DOHH2 (cell line): Measurements from ENCODE around the gene REXO1.

Source experiments
- H3F3A ChIP-seq: fragments of 200-600 bp; sonication (generic), shearing (Covaris generic); 2 replicates; pipeline ENCODE4 v1.6.0; 2016; ENCODE audit warnings: antibody characterized with exemption, mild to moderate bottlenecking; ENCODE audit not compliant: control insufficient read depth, insufficient read depth
- H3K27ac ChIP-seq: fragments of 200-600 bp; sonication (generic); 2 replicates; pipeline ENCODE4 v1.5.1; 2014; ENCODE audit warnings: low read depth, mild to moderate bottlenecking, low read length, moderate library complexity
- H3K27me3 ChIP-seq: fragments of 200-600 bp; sonication (generic); 2 replicates; pipeline ENCODE4 v1.6.1; 2014; ENCODE audit warnings: mild to moderate bottlenecking, low read length, mixed read lengths; ENCODE audit not compliant: control insufficient read depth
- H3K36me3 ChIP-seq: fragments of 200-600 bp; sonication (generic); 2 replicates; pipeline ENCODE4 v1.6.1; 2014; ENCODE audit warnings: mild to moderate bottlenecking, low read length, moderate library complexity, mixed read lengths; ENCODE audit not compliant: control insufficient read depth
- H3K4me1 ChIP-seq: fragments of 200-600 bp; sonication (generic); 2 replicates; pipeline ENCODE4 v1.6.1; 2014; ENCODE audit warnings: mild to moderate bottlenecking, low read length, mixed read lengths; ENCODE audit not compliant: control insufficient read depth
- H3K4me2 ChIP-seq: fragments of 200-600 bp; sonication (generic); 2 replicates; pipeline ENCODE4 v1.6.0; 2014; ENCODE audit warnings: mild to moderate bottlenecking, low read length, moderate library complexity
- H3K4me3 ChIP-seq: fragments of 200-600 bp; sonication (generic); 2 replicates; pipeline ENCODE4 v1.5.1; 2014; ENCODE audit warnings: mild to moderate bottlenecking, low read length, mixed read lengths
- H3K79me2 ChIP-seq: fragments of 200-600 bp; sonication (generic); 2 replicates; pipeline ENCODE4 v1.6.1; 2014; ENCODE audit warnings: mild to moderate bottlenecking, low read length, mixed read lengths; ENCODE audit not compliant: control insufficient read depth
- H3K9me2 ChIP-seq: fragments of 200-600 bp; sonication (generic); replicated peaks from 2 replicates; pipeline ENCODE4 v1.6.1; 2014; ENCODE audit warnings: mild to moderate bottlenecking, low read length, mixed read lengths; ENCODE audit not compliant: control insufficient read depth
- H3K9me3 ChIP-seq: fragments of 200-600 bp; sonication (generic); 2 replicates; pipeline ENCODE4 v1.6.1; 2014; ENCODE audit warnings: antibody characterized with exemption, low read length, mixed read lengths; ENCODE audit not compliant: control insufficient read depth, insufficient read depth
- H4K20me1 ChIP-seq: fragments of 200-600 bp; sonication (generic); 2 replicates; pipeline ENCODE4 v1.6.0; 2014; ENCODE audit warnings: low read depth, mild to moderate bottlenecking, antibody characterized with exemption, low read length, moderate library complexity; ENCODE audit not compliant: control insufficient read depth, insufficient read depth
- EZH2phosphoT487 ChIP-seq: fragments of 200-600 bp; sonication (generic); IDR thresholded peaks from 2 replicates; pipeline ENCODE4 v1.6.1; 2017; ENCODE audit warnings: borderline replicate concordance, mild to moderate bottlenecking, antibody characterized with exemption, low read length, moderate library complexity, mixed read lengths
- TF ChIP-seq, protein P1 (sequence below): fragments of 200-600 bp; sonication (generic); IDR thresholded peaks from one replicate; pipeline ENCODE4 v1.5.1; 2014; ENCODE audit warnings: antibody characterized with exemption, mild to moderate bottlenecking, low read depth, low read length; ENCODE audit not compliant: poor library complexity, severe bottlenecking

Gene REXO1

DNA sequence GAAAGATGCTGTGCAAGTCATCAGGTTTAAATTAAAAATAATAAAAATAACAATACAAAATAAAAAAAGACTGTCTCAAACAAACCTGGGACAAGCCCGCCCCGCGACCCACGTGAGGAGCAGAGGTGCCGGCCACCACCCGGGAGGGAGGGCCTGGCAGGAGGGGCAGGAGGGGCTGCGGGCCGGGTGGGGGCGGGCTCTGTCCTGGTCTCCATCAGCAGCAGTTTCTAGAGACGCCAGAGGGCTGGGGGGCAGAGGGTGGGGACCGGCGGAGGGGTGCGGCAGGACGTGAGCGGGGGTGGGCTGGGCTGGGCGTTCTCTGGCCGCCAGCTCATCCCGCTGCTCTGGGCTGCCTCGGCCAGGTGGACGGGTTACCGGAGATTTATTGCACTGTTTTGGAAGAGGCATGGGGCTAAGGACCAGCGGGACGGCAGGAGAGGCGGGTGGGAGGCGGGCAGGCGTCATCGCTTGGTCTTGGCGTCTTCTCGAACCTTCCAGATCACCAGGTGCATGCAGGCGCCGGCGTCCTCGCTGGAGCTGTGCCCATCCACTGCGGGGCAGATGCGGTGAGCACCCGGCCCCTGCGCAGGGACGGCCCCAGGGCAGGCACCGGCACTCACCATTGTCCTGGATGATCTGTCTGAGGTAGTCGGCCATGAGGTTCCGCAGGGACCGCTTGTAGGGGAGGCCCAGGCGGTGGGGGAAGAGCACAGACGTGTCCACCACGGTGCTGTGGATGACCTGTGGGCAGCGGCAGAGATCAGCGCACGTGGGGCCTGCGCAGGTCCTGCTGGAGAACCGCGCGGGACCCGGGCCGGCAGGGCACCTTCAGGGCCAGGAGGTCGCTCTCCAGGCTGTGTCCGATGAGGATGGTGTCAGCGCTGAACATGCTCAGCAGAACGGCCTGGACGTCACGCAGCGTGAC lies 32.4 kb downstream of the REXO1 start:
- Histone ChIP-seq H3K27me3 (no peaks in the 10 kb centered on the region), H3K36me3 (peaks cover 45% of the 10 kb centered on the region), H3K27ac (no peak overlapping the region), H3K9me3 (no peaks in the 10 kb centered on the region), H3K4me1 (peaks cover 21% of the 10 kb centered on the region), H4K20me1 (no peaks in the 10 kb centered on the region), H3K9me2 (no peaks in the 10 kb centered on the region), H3F3A (no peaks in the 10 kb centered on the region), H3K79me2 (no peaks in the 10 kb centered on the region), H3K4me3 (no peak overlapping the region), H3K4me2 (no peak overlapping the region)
- TF ChIP-seq EZH2phosphoT487, result no peak
- TF ChIP-seq, protein P1, sequence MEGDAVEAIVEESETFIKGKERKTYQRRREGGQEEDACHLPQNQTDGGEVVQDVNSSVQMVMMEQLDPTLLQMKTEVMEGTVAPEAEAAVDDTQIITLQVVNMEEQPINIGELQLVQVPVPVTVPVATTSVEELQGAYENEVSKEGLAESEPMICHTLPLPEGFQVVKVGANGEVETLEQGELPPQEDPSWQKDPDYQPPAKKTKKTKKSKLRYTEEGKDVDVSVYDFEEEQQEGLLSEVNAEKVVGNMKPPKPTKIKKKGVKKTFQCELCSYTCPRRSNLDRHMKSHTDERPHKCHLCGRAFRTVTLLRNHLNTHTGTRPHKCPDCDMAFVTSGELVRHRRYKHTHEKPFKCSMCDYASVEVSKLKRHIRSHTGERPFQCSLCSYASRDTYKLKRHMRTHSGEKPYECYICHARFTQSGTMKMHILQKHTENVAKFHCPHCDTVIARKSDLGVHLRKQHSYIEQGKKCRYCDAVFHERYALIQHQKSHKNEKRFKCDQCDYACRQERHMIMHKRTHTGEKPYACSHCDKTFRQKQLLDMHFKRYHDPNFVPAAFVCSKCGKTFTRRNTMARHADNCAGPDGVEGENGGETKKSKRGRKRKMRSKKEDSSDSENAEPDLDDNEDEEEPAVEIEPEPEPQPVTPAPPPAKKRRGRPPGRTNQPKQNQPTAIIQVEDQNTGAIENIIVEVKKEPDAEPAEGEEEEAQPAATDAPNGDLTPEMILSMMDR, result no peak

DNA sequence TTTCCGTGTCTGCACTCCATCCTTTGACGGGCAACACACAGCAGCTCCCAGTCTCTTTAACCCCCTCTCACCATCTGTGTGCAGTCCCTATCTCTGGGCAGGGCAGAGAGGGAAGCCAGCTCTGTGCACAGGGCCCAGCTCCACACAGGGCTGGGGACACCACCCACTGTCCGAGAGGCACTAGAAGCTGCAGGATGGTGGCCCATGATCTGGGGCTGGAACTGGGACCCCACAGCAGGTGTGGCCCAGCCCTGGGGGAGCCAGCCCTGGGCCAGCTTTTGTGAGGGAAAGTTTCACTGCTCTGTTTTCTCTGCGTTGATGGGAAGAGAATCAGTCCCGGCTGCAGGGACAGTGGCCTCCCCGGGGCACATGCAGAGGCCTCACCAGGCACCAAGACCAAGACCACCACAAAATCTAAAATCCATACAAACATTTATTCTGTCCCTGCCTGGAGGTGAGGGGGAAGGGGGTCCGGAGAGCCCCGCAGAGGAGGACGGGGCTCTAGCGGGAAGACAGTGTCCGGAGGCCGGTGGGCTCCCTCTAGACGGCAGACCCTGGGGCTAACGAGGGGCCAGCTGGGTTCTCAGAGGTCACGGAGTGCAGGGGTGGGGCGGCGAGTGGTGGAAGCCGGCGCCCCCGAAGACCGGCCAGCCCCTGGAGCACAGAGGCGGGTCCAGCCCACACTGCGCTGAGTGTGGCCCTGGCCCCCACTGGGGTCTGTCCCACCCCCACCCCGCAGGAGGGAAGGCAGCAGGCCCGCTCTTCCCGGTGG lies 33.3 kb downstream of the REXO1 start:
- H3K9me2 ChIP-seq, result no peaks in the 10 kb centered on the region
- no peaks in the 10 kb centered on the region for H3K79me2 ChIP-seq
- no peaks in the 10 kb centered on the region for H3K27me3 ChIP-seq
- H3K4me2 ChIP-seq, result no peak overlapping the region
- peaks cover 41% of the 10 kb centered on the region for H3K36me3 ChIP-seq
- no peaks in the 10 kb centered on the region for H3F3A ChIP-seq
- peaks cover 21% of the 10 kb centered on the region for H3K4me1 ChIP-seq
- TF ChIP-seq, protein P1, result no peak
- no peak for TF ChIP-seq EZH2phosphoT487
- no peak overlapping the region for H3K4me3 ChIP-seq
- no peaks in the 10 kb centered on the region for H4K20me1 ChIP-seq
- H3K9me3 ChIP-seq, result no peaks in the 10 kb centered on the region
- no peak overlapping the region for H3K27ac ChIP-seq

DNA sequence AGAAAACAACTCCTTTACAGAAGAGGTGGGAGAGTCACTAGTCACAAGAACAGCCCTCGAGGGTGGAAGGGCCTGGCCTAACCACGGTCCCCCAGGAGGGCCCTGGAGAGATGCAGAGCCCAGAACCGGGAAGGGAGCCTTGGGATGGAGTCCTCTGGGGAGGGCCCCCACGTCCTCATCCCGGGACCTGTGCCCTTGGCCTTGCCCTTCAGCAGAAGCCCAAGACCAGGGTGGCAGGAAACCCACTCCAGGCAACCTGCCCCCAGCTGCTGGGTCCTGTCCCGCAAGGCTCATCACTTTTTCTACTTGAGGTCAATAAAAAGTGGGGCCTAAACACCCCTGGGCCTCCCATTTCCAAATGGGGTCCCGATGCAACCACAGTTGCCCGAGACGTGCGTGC lies 33.9 kb downstream of the REXO1 start:
- H3K4me3 ChIP-seq, result no peak overlapping the region
- no peak overlapping the region for H3K27ac ChIP-seq
- H3K4me1 ChIP-seq, result peaks cover 21% of the 10 kb centered on the region
- H3K79me2 ChIP-seq, result no peaks in the 10 kb centered on the region
- no peaks in the 10 kb centered on the region for H3K9me2 ChIP-seq
- no peaks in the 10 kb centered on the region for H3F3A ChIP-seq
- no peak overlapping the region for H3K4me2 ChIP-seq
- H3K36me3 ChIP-seq, result peaks cover 38% of the 10 kb centered on the region
- TF ChIP-seq, protein P1, result no peak
- TF ChIP-seq EZH2phosphoT487, result no peak
- no peaks in the 10 kb centered on the region for H3K27me3 ChIP-seq
- no peaks in the 10 kb centered on the region for H3K9me3 ChIP-seq
- no peaks in the 10 kb centered on the region for H4K20me1 ChIP-seq
